ENCODE results near the gene KDM4B.

The KDM4B gene

GRCh38 chr19:4986471-4986891 lies 17.6 kb downstream of the KDM4B start:
- TF ChIP-seq CTCF (IDR thresholded peaks at IDR 0.05; ENCODE audit: low read depth, low read length, missing control alignments): no peak
- DNase-seq: no peak
- Histone ChIP-seq H3K4me3 (ENCODE audit: low read depth, low read length) (no peak overlapping the region), H3K36me3 (replicated peaks) (no peaks in the 10 kb centered on the region), H3K27ac (no peak overlapping the region), H3K27me3 (replicated peaks) (no peaks in the 10 kb centered on the region)
- in situ Hi-C loops (cut with HindIII; ENCODE audit: low pct_ligation_motif_present, low sequenced_read_pairs): no loop called here

GRCh38 chr19:4987256-4987655 lies 18.3 kb downstream of the KDM4B start:
- in situ Hi-C loops (cut with HindIII; ENCODE audit: low pct_ligation_motif_present, low sequenced_read_pairs): no loop called here
- no peak for TF ChIP-seq CTCF (IDR thresholded peaks at IDR 0.05; ENCODE audit: low read depth, low read length, missing control alignments)
- Histone ChIP-seq H3K4me3 (ENCODE audit: low read depth, low read length) (no peak overlapping the region), H3K27me3 (replicated peaks) (no peaks in the 10 kb centered on the region), H3K27ac (no peak overlapping the region), H3K36me3 (replicated peaks) (no peaks in the 10 kb centered on the region)
- no peak for DNase-seq

- no peak for DNase-seq
- Histone ChIP-seq H3K27me3 (replicated peaks) (no peaks in the 10 kb centered on the region), H3K4me3 (ENCODE audit: low read depth, low read length) (no peak overlapping the region), H3K27ac (peak overlapping the region; percentile 38), H3K36me3 (replicated peaks) (no peaks in the 10 kb centered on the region)
- in situ Hi-C loops (cut with HindIII; ENCODE audit: low pct_ligation_motif_present, low sequenced_read_pairs): no loop called here
- TF ChIP-seq CTCF (IDR thresholded peaks at IDR 0.05; ENCODE audit: low read depth, low read length, missing control alignments): no peak
Measured at GRCh38 chr19:4987692-4988370, 18.9 kb downstream of the KDM4B start.

- Histone ChIP-seq H3K27ac (peak overlapping the region; percentile 38), H3K4me3 (ENCODE audit: low read depth, low read length) (no peak overlapping the region), H3K36me3 (replicated peaks) (no peaks in the 10 kb centered on the region), H3K27me3 (replicated peaks) (no peaks in the 10 kb centered on the region)
- TF ChIP-seq CTCF (IDR thresholded peaks at IDR 0.05; ENCODE audit: low read depth, low read length, missing control alignments): no peak
- peak; percentile 66 for DNase-seq
- in situ Hi-C loops (cut with HindIII; ENCODE audit: low pct_ligation_motif_present, low sequenced_read_pairs): no loop called here
Measured at GRCh38 chr19:4988770-4989251, 19.9 kb downstream of the KDM4B start.

- Histone ChIP-seq H3K27me3 (replicated peaks) (no peaks in the 10 kb centered on the region), H3K27ac (no peak overlapping the region), H3K4me3 (ENCODE audit: low read depth, low read length) (no peak overlapping the region), H3K36me3 (replicated peaks) (no peaks in the 10 kb centered on the region)
- no peak for DNase-seq
- TF ChIP-seq CTCF (IDR thresholded peaks at IDR 0.05; ENCODE audit: low read depth, low read length, missing control alignments): no peak
- in situ Hi-C loops (cut with HindIII; ENCODE audit: low pct_ligation_motif_present, low sequenced_read_pairs): no loop called here
Measured at GRCh38 chr19:4990306-4990705, 21.4 kb downstream of the KDM4B start.

- H3K4me3 ChIP-seq (ENCODE audit: low read depth, low read length): no peak overlapping the region
Measured at GRCh38 chr19:4991538-4991937, 22.6 kb downstream of the KDM4B start.

More at GRCh38 chr19:4991538-4991937, 22.6 kb downstream of the KDM4B start:
- Histone ChIP-seq H3K27me3 (replicated peaks) (no peaks in the 10 kb centered on the region), H3K27ac (no peak overlapping the region), H3K36me3 (replicated peaks) (no peaks in the 10 kb centered on the region)
- in situ Hi-C loops (cut with HindIII; ENCODE audit: low pct_ligation_motif_present, low sequenced_read_pairs): no loop called here
- DNase-seq: no peak
- no peak for TF ChIP-seq CTCF (IDR thresholded peaks at IDR 0.05; ENCODE audit: low read depth, low read length, missing control alignments)

All from brain microvascular endothelial cell (primary cell).